Endothelial cell of umbilical vein (primary cell): Measurements from ENCODE around the gene PCDHGA10. TPM values are rescaled to one million over a fixed set of nuclear protein-coding genes. Genes with fewer than 3 reads are reported as not detected.

Source experiments
- BruUV-seq: library from RNA; stranded (reverse); fragments of 400-500 nt; replicated peaks from 2 replicates; lab custom pipeline; 2021; lab: Mats Ljungman, UMichigan
- CTCF ChIA-PET: fragments of 300-600, 350-600 bp; sonication (Branson Sonifier 250); formaldehyde crosslinking; loops from one replicate; lab custom pipeline; 2021; ENCODE audit warnings: antibody characterized with exemption, inconsistent platforms; lab: Charles Lee
- POLR2A ChIA-PET: fragments of 300-600, 350-600 bp; sonication (Branson Sonifier 250); formaldehyde crosslinking; loops from one replicate; lab custom pipeline; 2021; ENCODE audit warnings: antibody characterized with exemption, inconsistent platforms; lab: Charles Lee
- DNase-seq: peaks from one replicate; pipeline ENCODE4 v3.0.0-alpha.2; 2011; ENCODE audit warnings: low read depth, low spot score
- FAIRE-seq: peaks from 2 replicates; lab custom pipeline; 2011; peaks lifted over from hg19 to GRCh38; lab: Jason Lieb, UNC
- H2AFZ ChIP-seq: 2 replicates; pipeline ENCODE4 v1.6.0; 2012; ENCODE audit warnings: low read depth, low read length, control low read depth, inconsistent platforms
- H3K27ac ChIP-seq: 2 replicates; pipeline ENCODE4 v1.5.1; 2011; ENCODE audit warnings: low read depth, mild to moderate bottlenecking, control low read depth, low read length, moderate library complexity; ENCODE audit not compliant: insufficient read depth
- H3K27me3 ChIP-seq, 2 experiments: 2 replicates each; pipeline versions ENCODE4 v1.6.0 to v1.6.1; 2011; ENCODE audit warnings: low read length in 2 of 2, mixed read lengths in 1 of 2; ENCODE audit not compliant: control insufficient read depth in 2 of 2, insufficient read depth in 2 of 2
- H3K36me3 ChIP-seq, 2 experiments: 2 replicates in 1 of 2; 3 replicates in 1 of 2; pipeline ENCODE4 v1.5.1; 2011; ENCODE audit warnings: low read length in 2 of 2, mild to moderate bottlenecking in 1 of 2, moderate library complexity in 1 of 2; ENCODE audit not compliant: control insufficient read depth in 2 of 2, insufficient read depth in 2 of 2; ENCODE audit errors: extremely low read depth in 1 of 2
- H3K4me1 ChIP-seq: 3 replicates; pipeline ENCODE4 v1.5.1; 2011; ENCODE audit warnings: mild to moderate bottlenecking, low read length; ENCODE audit not compliant: control insufficient read depth, insufficient read depth; ENCODE audit errors: extremely low read depth
- H3K4me2 ChIP-seq: 2 replicates; pipeline ENCODE4 v1.6.1; 2011; ENCODE audit warnings: low read length, control low read depth, mixed read lengths; ENCODE audit not compliant: insufficient read depth
- H3K4me3 ChIP-seq, 3 experiments: fragments of 200-600 bp in 1 of 3; sonication (generic), shearing (Covaris generic) in 1 of 3; replicated peaks in 1 of 3; 2 replicates each; pipeline ENCODE4 v1.5.1; 2011 to 2016; ENCODE audit warnings: control low read depth in 3 of 3, low read length in 3 of 3, mild to moderate bottlenecking in 2 of 3, inconsistent platforms in 1 of 3, low read depth in 1 of 3, moderate library complexity in 1 of 3; ENCODE audit not compliant: insufficient read depth in 1 of 3
- H3K79me2 ChIP-seq: 2 replicates; pipeline ENCODE4 v1.6.0; 2012; ENCODE audit warnings: low read length, inconsistent platforms; ENCODE audit not compliant: control insufficient read depth, insufficient read depth
- H3K9ac ChIP-seq: replicated peaks from 2 replicates; pipeline ENCODE3; 2011; ENCODE audit warnings: low read length, control low read depth; ENCODE audit not compliant: insufficient read depth; ENCODE audit errors: extremely low read depth
- H3K9me1 ChIP-seq: replicated peaks from 3 replicates; pipeline ENCODE4 v1.6.0; 2011; ENCODE audit warnings: mild to moderate bottlenecking, low read length; ENCODE audit not compliant: control insufficient read depth, insufficient read depth; ENCODE audit errors: extremely low read depth
- H3K9me3 ChIP-seq: replicated peaks from 2 replicates; pipeline ENCODE4 v1.5.1; 2012; ENCODE audit warnings: low read length, inconsistent platforms; ENCODE audit not compliant: control insufficient read depth, insufficient read depth
- H4K20me1 ChIP-seq: replicated peaks from 2 replicates; pipeline ENCODE3; 2011; ENCODE audit warnings: mild to moderate bottlenecking, low read length; ENCODE audit not compliant: control insufficient read depth, insufficient read depth; ENCODE audit errors: extremely low read depth
- CTCF ChIP-seq, 2 donors: IDR thresholded peaks; 1 replicate in 1 of 2; 2 replicates in 1 of 2; pipeline ENCODE4 v1.5.1; 2011; ENCODE audit warnings: low read length in 2 of 2, mild to moderate bottlenecking in 2 of 2, moderate library complexity in 2 of 2, control low read depth in 1 of 2, inconsistent platforms in 1 of 2, low read depth in 1 of 2; ENCODE audit not compliant: insufficient read depth in 1 of 2; ENCODE audit errors: extremely low read depth in 1 of 2
- EZH2 ChIP-seq: IDR thresholded peaks from 2 replicates; pipeline ENCODE4 v1.6.1; 2012; ENCODE audit warnings: borderline replicate concordance, low read depth, mild to moderate bottlenecking, moderate library complexity, low read length, inconsistent platforms; ENCODE audit not compliant: severe bottlenecking
- FOS ChIP-seq: IDR thresholded peaks from 2 replicates; pipeline ENCODE4 v1.6.1; 2011; ENCODE audit warnings: mild to moderate bottlenecking, low read length, moderate library complexity, borderline replicate concordance; ENCODE audit not compliant: insufficient read depth
- GATA2 ChIP-seq: IDR thresholded peaks from 2 replicates; pipeline ENCODE4 v1.7.0; 2011; ENCODE audit warnings: low read depth, mild to moderate bottlenecking, moderate library complexity, mixed read lengths, low read length; ENCODE audit not compliant: insufficient read length, insufficient read depth
- JUN ChIP-seq: IDR thresholded peaks from 2 replicates; pipeline ENCODE4 v1.6.1; 2011; ENCODE audit warnings: borderline replicate concordance, low read depth; ENCODE audit not compliant: insufficient read length, insufficient read depth
- MAX ChIP-seq: IDR thresholded peaks from 2 replicates; pipeline ENCODE4 v1.6.1; 2011; ENCODE audit not compliant: insufficient read depth, insufficient read length
- MYC ChIP-seq: IDR thresholded peaks from one replicate; pipeline ENCODE4 v1.6.1; 2011; ENCODE audit warnings: mild to moderate bottlenecking, low read depth, low read length
- POLR2A ChIP-seq: IDR thresholded peaks from 2 replicates; pipeline ENCODE4 v1.6.1; 2012; ENCODE audit warnings: low read depth, mild to moderate bottlenecking, control low read depth, low read length
- POLR2AphosphoS5 ChIP-seq: IDR thresholded peaks from 2 replicates; pipeline ENCODE4 v1.6.1; 2012; ENCODE audit warnings: low read depth, mild to moderate bottlenecking, control low read depth, low read length, moderate library complexity; ENCODE audit not compliant: insufficient read depth
- dilution Hi-C: fragments of 300-500 bp; cut with MboI; formaldehyde crosslinking; loops from one replicate; pipeline ENCODE4 v1.15.0; 2019; ENCODE audit warnings: low sequenced_read_pairs; ENCODE audit not compliant: extremely low pct_ligation_motif_present
- intact Hi-C: fragments of 100-400 bp; cut with micrococcal nuclease; formaldehyde crosslinking; loops from one replicate; pipeline ENCODE4 v1.10.0; 2022
- polyA plus RNA-seq, 4 experiments: library from polyadenylated mRNA; depleted of rRNA in 3 of 4; stranded (reverse) in 3 of 4; unstranded in 1 of 4; fragments of >200 nt; gene quantifications; 2 replicates each; pipeline versions ENCODE4 v1.2.1 to v1.2.3, GENCODE V29; 2011 to 2012; ENCODE audit warnings: missing spikeins in 1 of 4
- total RNA-seq: library from RNA; stranded (reverse); gene quantifications from 2 replicates; pipeline ENCODE4 v1.2.3, GENCODE V29; 2021

PCDHGA10 gene
- total and polyA plus RNA-seq, 2 donors (not counting 3 experiments of a cell fraction or from before 2014, with no cell fraction given) = 3.6 to 4.4 TPM

- Histone ChIP-seq H3K9ac (no peak overlapping the region), H2AFZ (no peak overlapping the region), H3K9me3 (no peaks in the 10 kb centered on the region), H3K27ac (no peak overlapping the region), H3K4me2 (no peak overlapping the region), H3K36me3 (no peaks in the 10 kb centered on the region), H3K4me1 (no peaks in the 10 kb centered on the region), H3K79me2 (no peaks in the 10 kb centered on the region), H3K9me1 (no peaks in the 10 kb centered on the region), H4K20me1 (no peaks in the 10 kb centered on the region), H3K4me3 (no peak overlapping the region), H3K27me3 (peaks cover 32 to 72% of the 10 kb centered on the region in 2 experiments)
- BruUV-seq = no TSS peak
- intact Hi-C loops (loop anchor here (5.0 kb wide), 1 partner anchor 48 kb away; the partner anchor contains the start of gene PCDHGA11), dilution Hi-C loops (no loop called here)
- no peak for FAIRE-seq
- TF ChIP-seq GATA2 (no peak), MAX (no peak), POLR2A (no peak), CTCF (IDR thresholded peaks at IDR 0.05; ENCODE audit: extremely low read depth in 1 of 2, insufficient read depth in 1 of 2, low read depth in 1 of 2, low read length in 2 of 2) (no peak), JUN (no peak), FOS (no peak), EZH2 (no peak), POLR2AphosphoS5 (no peak), MYC (no peak)
- ChIA-PET POLR2A (no interaction called here), CTCF (interaction anchor here (0.9 to 3.2 kb wide), 17 partner anchors 8 to 193 kb away, joined by 3 to 41 read pairs (median 4); partner anchors contain the start of genes PCDHB14, PCDHGA10, PCDHGA12 and PCDHGA3)
- no peak for DNase-seq
Observed at GRCh38 chr5:141374627-141375026, 38.2 kb upstream of the PCDHGA10 start.
